Measurements from ENCODE around the gene RIOK2.
A peak's percentile ranks its signal among the peaks of the same experiment; 100 is the strongest.
"Not testable (repeated sequence)": the region's sequence is repeated elsewhere in the genome, so short reads cannot be mapped to it uniquely, and the experiment has no call there.

RIOK2 gene

DNA sequence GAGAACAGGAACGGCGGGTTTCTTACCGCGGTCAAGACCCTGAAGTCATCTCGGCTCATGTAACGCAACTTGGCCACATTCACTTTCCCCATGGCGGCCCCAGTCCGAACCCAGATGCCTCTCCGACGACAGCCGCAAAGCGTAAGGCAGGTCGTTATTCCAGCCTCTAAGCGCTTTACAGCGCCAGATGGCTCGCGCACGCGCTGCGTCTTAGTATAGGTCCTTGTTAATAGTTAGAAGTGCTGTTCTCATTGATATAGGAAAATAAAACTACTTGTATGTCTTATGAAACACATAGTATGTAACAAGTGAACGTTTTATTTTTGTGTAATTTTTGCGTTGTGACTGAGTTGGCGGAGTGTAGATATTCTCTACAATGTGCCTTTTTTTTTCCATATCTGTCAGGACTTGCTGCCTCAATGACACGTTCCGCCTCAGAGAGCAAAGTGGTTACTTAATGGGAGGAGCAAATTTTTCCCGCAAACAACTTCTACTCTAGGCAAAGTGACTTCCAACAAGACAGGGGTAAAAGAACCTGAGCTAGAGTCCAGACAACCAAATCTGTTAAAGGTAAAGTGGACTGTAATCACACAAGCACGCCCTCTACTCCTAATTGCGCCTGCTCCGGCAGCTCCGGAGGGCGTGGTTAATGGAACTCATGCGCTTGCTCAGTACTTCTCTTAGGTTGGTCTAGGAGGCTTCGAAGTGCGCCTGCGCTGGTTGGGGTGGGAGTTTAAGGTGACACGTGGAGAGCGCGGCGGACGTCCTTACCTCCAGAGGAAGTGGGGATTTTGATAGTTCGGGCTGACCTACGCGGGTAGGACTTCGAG is at the start of gene RIOK2:
RIOK2 (minus strand) TSS at position 148 of the 830 bp plus-strand sequence; CDS start at position 92, 56 bp downstream.
- DNase-seq, result peak; percentile 79

DNA sequence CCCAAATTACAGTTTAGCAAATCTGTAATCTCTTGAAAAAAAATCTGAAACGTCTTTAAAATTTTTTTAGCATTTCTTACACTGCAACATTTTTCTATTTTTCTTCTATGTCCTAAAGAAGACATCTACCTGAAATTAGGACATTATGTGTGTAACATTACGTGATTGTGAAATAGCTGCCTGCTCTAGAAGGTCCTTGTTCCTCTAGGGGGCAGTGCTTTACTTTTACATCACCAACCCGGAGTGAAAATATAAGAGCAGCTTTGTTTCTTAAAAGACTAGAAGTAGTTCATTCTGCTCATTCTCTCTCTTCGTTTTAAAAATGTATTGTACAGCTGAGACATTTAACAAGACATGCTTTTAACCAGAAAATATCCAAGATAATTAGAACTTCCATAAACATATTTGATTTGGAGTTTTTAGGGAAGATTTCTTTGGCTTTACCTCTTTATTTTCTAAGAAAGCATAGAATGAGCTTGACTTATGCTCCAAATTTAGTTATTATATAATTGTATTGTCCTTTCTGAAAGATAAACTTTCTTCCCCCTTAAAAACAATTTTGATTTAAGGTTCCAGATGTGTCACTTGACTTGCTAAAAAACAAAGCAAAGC is 48.1 kb upstream of the RIOK2 start:
- no peak for DNase-seq

DNA sequence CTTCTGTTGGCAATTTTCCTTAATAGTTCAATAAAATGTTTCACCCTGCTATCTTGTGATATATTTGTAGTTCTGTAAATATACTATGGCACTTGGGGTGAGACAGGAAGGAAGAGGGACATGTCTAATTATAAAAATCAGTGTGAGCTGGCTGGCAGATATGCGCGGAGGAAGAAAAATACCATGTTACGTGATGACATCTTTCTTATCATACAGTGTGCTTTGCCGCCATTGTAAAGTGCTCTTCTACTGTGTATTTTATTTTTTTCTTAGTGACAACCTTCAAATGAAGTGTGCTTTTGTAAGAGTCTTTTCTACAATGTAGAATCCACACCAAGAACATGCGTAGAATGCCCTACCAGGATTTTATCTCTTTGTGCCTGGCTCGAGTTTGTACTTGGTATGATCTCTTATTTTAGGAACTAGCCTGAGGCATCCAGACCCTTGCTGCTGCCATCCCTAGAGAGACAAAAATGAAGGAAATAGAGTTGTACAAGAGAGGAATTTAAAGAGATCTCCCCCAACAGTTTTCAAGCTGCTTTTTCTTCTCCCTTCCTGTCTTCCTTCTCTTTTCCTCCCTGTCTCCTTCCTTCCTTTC is 46.7 kb upstream of the RIOK2 start:
- no peak for DNase-seq

DNA sequence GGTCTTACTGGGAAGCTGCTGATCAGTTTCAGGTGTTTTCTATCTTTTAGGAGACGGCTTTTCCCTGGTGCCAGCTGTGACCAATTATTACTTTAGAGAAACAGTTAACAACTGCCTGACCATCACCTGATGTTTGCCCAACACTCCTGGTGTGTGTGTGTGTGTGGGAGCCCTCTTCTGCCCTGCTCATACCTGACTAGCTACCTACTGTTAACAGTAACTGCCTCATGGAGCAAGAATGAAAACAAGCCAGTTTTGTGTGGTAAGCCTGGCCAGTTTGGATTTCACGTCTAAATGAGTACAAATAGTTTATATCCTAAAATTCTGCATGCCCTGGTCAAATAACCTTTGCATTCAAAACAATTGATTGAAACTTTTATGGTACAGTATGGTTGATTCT is 46.1 kb upstream of the RIOK2 start:
- DNase-seq, result no peak

DNA sequence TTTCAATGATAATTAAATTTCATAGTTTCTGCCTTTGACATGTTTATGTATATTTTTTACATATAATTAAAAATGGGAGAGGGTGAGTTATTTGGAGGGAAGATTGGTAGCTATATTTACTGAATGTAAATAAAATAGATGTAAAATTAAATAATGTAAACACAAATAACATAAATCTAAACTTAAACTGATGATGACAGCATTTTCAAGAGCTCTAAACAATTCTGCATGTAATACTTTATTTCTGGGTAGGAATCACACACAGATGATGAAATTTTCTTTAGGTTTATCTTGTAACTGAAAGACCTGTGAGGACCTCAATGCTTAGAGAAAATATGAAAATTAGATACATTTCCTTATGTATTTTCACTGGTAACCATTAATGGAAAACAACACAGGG is 42.2 kb upstream of the RIOK2 start:
- no peak for DNase-seq

DNA sequence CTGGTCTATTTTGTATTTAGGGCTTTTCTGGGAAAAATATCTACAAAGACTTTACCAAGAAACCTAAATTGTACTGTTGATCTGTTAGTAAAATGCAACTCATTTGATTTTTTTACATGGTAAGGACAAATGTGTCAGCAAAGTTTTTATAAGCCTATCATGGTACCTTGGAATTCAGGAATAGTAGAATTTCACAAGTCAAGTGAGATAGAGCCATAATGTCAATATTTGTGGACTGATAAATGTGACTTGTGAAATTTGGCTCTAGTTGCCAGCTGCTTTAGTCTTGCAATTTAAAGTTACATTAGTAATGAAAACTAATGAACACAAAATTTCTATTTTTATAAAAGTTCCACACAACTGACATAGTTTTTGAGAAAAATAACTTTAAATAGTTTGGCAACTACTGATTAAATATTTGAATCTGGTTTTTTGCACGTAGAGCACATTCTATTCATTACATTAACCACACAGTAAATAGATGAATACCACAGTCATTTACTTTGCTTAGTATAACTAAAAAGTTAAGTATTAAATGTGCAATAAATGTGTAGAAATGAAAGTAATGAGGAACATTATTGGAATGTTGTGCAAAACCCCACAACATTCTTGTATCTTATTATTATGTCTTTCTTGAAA is 41.2 kb upstream of the RIOK2 start:
- no peak for DNase-seq

DNA sequence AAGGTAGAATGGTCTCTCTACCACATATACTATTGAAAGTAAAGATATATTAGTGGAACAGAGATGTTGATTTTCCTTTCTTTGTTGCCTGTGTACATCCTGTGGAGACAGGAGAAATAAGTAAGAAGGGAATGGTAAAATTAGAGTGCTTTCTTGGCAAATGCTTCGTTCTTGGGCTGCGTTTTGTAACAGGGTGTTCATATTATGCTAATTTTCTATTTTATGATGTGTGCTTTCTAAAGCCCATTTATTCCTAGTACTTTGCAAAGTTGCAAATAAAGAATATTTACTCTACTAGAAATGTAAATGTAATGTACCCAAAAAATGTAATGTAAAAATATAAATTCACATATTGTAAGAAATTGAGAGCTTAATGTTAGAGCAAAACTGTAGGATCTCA is 40.5 kb upstream of the RIOK2 start:
- no peak for DNase-seq

DNA sequence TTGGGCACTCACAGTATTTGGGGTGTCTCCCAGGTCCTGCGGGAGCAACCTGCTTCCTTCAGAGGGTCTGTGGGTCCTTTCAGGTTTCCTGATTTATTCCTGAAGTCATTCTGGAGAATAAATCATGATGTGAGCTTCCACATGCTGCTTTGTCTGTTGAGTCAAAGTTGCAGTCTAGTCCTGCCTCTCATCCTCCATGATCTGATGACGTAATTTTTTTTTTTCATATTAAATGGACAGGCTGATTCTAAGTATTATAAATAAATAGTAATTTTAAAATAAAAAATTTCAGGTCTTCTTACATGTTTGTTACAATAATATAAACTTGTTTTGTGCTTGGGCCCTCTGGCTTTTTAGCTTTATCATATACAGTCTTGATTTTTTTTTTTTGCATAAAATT is 26.3 kb upstream of the RIOK2 start:
- DNase-seq, result no peak

DNA sequence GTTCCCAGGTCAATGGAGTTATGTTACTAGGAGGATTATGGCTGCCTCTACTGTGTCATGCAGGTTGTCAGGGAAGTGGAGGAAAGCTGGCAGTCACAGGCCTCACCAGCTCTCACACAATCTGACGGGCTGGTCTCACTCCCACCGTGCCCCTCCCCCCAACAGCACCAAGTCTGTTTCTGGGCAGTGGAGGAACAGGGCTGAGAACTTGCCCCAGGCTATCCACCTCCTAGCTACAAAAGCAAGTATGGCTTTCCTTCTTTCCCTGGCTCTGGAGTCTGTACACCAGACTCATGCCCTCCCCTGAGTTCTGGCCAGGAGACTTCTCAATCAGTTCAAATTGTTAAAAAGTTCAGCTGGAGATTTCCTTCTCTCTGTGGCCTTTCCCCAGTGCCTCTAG is 25.7 kb upstream of the RIOK2 start:
- no peak for DNase-seq

DNA sequence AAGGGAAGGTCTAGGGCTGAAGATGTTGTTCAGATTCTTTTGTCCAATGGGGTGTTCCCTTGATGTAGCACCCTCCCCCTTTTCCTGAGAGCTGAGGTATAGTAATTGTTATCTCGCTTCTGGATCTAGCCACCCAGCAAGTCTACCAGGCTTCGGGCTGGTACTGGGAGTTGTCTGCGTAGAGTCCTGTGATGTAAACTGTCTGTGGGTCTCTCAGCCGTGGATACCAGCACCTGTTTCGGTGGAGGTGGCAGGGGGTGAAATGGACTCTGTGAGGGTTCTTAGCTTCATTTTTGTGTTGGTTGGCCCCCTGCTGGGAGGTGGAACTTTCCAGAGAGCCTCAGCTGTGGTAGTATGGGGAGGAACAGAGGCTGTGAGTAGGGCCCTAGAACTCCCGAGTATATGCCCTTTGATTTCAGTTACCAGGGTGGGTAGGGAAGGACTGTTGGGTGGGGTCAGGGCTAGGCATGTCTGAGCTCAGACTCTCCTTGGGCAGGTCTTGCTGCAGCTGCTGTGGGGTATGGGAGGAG is 25.2 kb upstream of the RIOK2 start:
- DNase-seq, result no peak

DNA sequence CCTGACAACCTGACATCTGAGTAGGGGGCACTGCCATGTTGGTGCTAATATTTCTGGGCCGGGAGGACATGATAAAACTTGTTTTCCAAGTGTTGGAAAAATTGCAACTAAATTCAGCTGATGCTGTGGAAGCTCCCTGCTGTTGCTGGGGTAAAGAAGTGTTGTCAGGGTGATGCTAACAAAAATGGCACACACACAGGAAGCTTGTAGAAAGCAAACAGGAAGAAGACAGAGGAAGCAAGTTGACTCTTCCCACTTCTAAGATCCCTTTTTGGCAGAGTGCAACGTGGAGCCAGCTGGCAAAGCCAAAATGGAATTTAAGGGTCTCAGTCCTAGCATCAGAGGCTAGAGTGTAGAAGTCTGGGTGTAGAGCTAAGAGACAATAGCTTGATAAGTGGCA is 11.3 kb upstream of the RIOK2 start:
- DNase-seq, result peak; percentile 3

DNA sequence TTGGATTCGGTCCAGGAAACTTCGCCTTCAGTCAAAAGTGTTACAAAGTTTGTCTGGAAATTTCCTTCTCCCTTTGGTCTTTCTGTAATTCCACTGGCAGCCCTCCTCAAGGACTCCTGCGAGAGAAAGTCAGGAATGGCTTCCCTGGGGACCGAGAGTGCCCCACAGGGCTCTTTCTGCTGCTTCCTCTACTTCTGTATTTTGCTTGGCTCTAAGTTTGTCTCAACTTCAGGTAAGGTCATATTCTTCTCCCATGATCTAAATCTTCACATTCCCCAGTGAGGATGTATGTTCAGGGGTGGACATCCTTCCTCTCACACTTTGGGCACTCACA is 10.3 kb upstream of the RIOK2 start:
- no peak for DNase-seq

DNA sequence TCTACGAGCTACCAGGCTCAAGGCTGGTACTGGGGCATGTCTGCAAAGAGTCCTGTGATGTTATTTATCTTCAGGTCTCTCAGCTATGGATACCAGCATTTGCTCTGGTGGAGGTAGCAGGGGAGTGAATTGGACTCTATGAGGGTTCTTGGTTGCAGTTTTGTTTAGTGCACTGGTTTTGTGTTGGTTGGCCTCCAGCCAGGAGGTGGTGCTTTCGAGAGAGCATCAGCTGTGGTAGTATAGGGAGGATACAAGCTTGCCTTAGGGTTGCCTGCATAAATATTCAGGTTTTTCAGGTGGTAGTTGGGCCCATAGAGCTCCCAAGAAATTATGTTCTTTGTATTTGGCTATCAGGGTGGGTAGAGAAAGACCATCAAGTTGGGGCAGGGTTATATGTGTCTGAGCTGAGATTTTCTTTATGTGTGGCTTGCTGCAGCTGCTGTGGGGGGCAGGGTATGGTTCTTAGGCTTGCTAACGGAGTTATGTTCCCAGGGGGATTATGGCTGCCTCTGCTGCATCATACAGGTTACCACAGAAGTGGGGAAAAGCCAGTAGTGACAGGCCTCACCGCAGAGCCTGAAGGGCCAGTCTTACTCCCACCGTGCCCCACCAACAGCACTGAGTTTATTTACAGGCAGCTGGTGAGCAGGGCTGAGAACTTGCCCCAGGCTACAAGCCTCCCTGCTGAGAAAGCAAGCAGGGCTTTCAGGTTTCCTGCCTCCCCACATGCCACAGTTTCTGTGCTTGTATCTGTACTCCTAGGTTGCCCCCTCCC is 9.7 kb upstream of the RIOK2 start:
- DNase-seq, result no peak

DNA sequence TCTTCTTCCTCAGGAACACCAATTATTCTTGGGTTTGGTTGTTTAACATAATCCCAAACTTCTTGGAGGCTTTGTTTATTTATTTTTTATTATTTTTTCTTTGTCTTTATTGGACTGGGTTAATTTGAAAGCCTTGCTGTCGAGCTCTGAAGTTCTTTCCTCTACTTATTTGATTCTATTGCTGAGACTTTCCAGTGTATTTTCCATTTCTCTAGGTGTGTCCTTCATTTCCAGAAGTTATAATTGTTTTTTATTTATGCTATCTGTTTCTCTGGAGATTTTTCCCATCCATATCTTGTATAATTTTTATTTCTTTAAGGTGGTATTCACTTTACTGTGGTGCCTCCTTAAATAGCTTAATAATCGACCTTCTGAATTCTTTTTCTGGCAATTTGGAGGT is 8.8 kb upstream of the RIOK2 start:
- DNase-seq, result no peak

DNA sequence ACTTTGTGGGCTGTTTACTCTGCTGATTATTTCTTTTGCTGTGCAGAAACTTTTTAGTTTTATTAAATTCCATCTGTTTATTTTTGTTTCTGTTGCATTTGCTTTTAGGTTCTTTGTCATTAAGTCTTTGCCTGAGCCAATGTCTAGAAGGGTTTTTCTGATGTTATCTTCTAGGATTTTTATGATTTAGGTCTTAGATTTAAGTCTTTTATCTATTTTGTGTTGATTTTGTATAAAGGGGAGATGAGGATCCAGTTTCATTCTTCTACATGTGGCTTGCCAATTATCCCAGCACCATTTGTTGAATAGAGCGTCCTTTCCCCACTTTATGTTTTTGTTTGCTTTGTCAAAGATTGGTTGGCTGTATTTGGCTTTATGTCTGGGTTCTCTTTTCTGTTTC is 6.5 kb upstream of the RIOK2 start:
- DNase-seq, result not testable (repeated sequence)

DNA sequence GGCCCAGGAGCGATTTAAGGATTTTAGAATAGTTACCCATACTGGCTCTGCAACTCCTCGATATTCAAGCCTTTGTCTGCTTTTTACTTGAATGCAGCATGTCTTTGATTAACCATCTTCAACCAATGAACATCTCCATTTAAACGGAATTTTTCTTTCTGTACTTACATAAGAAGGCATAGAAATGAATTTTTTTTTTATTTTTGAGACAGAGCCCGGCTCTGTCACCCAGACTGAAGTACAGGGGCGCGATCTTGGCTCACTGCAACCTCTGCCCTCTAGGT is 825 bp upstream of the RIOK2 start:
- DNase-seq, result no peak

DNA sequence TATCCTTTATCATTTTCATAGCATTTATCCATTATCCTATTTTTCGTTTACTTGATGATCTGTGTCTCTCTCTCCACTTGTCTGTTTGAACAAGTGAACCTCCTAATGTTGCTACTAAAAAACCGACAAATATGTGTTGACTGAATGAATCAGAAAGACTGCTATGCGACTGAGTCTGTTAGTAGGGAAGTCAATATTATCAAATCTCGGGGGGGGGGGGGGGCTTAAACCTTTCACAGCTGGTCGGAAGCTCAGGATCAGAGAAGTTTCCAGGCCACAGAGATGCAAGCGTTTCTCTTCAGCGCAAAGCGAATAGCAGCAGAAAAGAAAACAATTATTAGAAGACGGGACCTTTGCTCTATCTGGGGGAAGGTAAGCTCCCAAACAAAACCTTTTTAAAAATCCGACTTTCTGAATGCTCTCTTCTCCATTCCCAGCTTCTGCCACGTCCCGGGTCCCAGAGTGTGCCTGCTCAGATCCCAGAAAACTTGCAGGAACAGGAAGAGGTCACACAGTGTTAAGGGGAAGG is 412 bp downstream of the RIOK2 start:
- no peak for DNase-seq

DNA sequence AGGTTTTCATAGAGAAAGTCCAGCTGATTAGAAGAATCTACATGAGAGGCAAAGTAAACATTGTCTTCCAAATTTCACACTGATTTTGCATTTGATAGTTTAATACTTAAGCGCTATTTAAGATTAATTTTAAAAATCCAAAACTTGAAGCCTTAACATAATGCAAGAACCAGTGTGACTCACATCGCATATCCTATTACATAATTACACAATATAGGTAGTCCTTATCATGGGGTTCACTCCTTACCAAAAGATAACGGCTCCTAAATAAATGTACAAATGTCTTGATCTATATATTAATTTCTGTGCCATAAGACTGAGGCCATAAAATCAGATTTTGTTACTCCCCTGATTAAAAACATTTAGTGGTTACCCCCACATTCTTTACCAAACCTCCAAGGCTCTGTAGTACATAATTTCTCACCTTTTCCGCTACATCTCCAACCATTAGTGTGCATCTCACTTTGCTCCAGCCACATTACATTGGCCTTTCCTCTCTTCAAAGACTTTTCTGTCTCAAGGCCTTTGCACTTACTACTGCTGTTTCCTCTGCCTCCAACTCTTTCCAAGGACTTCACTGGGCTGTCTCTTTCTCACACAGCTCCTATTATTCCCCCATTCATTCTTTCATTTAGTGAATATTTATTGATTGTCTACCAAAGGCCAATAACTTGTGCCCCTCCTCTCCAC is 1.0 kb downstream of the RIOK2 start:
- no peak for DNase-seq

DNA sequence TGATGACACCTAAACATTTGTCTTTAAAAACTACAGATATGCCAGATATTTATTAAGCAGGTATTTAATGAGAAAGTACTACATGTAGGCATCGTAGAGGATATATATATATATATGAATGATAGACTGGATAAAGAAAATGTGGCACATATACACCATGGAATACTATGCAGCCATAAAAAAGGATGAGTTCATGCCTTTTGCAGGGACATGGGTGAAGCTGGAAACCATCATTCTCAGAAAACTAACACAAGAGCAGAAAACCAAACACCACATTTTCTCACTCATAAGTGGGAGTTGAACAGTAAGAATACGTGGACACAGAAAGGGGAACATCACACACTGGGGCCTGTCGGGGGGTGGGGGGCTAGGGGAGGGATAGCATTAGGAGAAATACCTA is 3.6 kb downstream of the RIOK2 start:
- not testable (repeated sequence) for DNase-seq

DNA sequence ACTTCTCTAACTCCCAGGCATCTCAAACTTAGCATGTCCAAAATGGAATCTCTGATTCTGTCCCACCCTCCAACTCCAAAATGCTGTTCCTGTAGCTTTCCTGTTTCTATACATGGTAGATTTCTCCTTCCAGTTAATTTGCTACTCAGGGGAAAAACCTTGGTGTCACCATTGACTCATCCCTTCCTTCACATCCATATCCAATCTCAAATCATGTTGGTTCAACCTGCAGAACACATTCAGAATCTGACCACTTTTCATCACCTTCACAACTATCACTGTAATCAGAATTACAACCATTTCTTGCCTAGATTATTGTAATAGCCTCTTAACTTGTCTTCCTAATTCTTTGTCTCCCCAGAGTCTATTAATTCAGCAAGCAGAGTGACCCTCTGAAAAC is 10.8 kb downstream of the RIOK2 start:
- DNase-seq, result no peak

DNA sequence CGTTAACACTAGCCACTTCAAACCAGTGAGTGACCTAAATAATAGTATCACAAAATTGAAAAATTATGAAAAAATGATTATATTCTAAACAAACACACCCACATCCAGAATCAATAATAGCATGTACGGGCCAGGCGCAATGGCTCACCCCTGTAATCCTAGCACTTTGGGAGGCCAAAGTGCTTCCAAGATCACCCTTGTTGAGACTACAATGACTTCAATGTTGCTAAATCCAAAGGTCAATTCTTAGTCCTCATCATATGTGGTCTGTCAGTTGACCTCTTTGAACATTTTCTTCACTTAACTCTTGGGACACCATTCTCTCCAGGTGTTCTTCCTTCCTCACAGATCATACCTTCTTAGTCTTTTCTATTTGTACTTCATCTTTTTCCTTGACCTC is 11.3 kb downstream of the RIOK2 start:
- DNase-seq, result no peak

DNA sequence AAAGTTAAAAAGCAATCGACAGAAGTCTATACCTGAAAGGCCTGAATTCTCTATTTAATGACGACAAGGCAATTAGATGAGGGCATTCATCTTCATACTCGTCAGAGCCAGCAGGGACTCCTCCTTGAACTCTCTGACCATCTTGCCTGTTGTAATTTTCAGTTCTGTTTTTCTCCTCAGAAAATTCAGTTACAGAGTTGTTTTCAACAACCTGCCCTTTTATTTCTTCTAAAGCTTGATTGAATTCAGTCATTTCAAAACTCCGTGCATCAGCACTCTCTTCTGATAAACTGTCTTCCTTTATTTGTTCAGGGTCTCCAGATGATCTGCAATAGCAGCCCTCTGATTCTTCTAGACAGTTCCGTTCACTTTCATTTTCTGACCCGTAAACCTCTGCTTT is 15.6 kb downstream of the RIOK2 start:
- no peak for DNase-seq
